Measurements from ENCODE around the gene BLZF1. TPM values are rescaled to one million over a fixed set of nuclear protein-coding genes. Genes with fewer than 3 reads are reported as not detected.
"Not testable (repeated sequence)": the region's sequence is repeated elsewhere in the genome, so short reads cannot be mapped to it uniquely, and the experiment has no call there.

Gene BLZF1
- polyA plus RNA-seq, 1 experiment = 7.7 TPM

DNA sequence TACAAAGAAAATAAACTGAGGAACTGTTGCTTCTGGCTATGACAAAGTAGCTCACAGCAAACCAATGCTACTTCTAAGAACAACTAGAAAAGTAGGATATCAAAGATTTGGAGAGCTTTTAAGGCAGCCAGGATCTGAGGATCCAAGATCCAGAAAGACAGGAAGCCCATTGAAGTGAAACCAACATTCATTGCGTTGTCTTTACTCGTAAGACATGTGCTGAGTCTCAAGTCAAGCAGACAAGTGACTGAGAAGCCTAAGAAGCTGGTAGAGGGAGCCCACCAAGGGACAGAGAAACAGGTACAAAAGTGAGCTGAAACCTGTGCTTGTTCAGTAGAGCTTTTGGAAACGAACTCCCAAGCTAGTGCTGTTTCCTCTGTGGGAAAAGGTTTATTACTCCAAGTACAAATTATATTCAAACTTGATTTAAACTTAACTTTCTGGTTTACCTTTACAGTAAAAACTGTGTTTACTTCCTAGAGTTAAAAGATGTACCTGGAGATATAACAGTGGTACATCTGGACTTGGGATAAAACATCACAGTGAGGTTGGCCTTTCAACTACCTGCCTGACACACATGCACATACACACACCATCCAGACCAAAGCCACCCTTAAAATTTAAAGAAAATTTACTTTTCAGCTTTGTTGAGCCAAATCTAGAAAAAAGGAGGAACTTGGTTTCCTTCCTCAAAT is 41.6 kb upstream of the BLZF1 start:
- DNase-seq (ENCODE audit: low read depth) = no peak
- TF ChIP-seq, protein P1, sequence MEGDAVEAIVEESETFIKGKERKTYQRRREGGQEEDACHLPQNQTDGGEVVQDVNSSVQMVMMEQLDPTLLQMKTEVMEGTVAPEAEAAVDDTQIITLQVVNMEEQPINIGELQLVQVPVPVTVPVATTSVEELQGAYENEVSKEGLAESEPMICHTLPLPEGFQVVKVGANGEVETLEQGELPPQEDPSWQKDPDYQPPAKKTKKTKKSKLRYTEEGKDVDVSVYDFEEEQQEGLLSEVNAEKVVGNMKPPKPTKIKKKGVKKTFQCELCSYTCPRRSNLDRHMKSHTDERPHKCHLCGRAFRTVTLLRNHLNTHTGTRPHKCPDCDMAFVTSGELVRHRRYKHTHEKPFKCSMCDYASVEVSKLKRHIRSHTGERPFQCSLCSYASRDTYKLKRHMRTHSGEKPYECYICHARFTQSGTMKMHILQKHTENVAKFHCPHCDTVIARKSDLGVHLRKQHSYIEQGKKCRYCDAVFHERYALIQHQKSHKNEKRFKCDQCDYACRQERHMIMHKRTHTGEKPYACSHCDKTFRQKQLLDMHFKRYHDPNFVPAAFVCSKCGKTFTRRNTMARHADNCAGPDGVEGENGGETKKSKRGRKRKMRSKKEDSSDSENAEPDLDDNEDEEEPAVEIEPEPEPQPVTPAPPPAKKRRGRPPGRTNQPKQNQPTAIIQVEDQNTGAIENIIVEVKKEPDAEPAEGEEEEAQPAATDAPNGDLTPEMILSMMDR (IDR thresholded peaks at IDR 0.05; ENCODE audit: insufficient read depth, low read depth, low read length) = no peak
- POLR2A ChIA-PET = no interaction called here
- H3K36me3 ChIP-seq (ENCODE audit: control insufficient read depth, insufficient read depth, low read length) = no peaks in the 10 kb centered on the region
- no peaks in the 10 kb centered on the region for H3K27me3 ChIP-seq (ENCODE audit: control insufficient read depth, insufficient read depth, low read length)
- H3K4me3 ChIP-seq (ENCODE audit: low read depth, low read length) = no peak overlapping the region
- CTCF ChIA-PET = interaction anchor here (1.6 kb wide), 1 partner anchor 22 kb away, joined by 6 read pairs; no protein-coding TSS in a partner anchor

DNA sequence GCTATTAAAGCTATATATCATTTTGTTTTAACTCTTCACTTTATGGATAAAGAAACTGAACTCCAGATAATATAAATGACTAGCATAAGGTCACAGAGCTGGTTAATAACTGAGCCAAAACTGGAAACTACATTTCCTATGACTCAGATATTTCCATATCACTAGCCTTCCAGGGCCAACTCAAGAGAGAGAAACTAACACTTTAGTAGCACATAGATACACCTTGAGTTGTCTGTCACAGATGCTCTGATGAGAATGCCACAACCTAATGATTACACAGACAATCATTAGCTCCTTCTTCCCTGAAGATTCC is 41.1 kb upstream of the BLZF1 start:
- DNase-seq (ENCODE audit: low read depth) = no peak
- Histone ChIP-seq H3K4me3 (ENCODE audit: low read depth, low read length) (no peak overlapping the region), H3K36me3 (ENCODE audit: control insufficient read depth, insufficient read depth, low read length) (no peaks in the 10 kb centered on the region), H3K27me3 (ENCODE audit: control insufficient read depth, insufficient read depth, low read length) (no peaks in the 10 kb centered on the region)
- CTCF ChIA-PET = interaction anchor here (1.6 kb wide), 1 partner anchor 21 kb away, joined by 6 read pairs; no protein-coding TSS in a partner anchor
- POLR2A ChIA-PET = no interaction called here
- TF ChIP-seq, protein P1 (IDR thresholded peaks at IDR 0.05; ENCODE audit: insufficient read depth, low read depth, low read length) = no peak

DNA sequence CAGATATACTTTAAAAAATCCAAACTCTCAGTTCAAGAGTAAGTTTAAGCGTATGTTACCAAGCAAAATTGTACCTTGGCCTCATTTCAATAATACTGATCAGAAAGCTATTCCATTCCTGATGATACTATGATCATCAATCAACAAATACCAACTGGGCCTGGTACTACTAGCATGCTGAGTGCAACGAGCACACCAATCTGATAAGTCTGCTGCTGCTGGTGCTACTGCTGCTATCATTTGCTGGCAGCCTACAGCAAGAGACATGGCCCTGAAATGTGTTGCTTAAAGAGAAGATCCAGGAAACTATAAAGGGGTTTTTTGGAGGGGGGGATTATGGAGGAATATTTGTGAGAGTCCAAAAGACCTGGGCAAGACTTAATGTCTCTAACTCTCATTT is 40.1 kb upstream of the BLZF1 start:
- ChIA-PET CTCF (no interaction called here), POLR2A (no interaction called here)
- Histone ChIP-seq H3K27me3 (ENCODE audit: control insufficient read depth, insufficient read depth, low read length) (no peaks in the 10 kb centered on the region), H3K36me3 (ENCODE audit: control insufficient read depth, insufficient read depth, low read length) (no peaks in the 10 kb centered on the region), H3K4me3 (ENCODE audit: low read depth, low read length) (no peak overlapping the region)
- TF ChIP-seq, protein P1 (IDR thresholded peaks at IDR 0.05; ENCODE audit: insufficient read depth, low read depth, low read length) = no peak
- DNase-seq (ENCODE audit: low read depth) = no peak

DNA sequence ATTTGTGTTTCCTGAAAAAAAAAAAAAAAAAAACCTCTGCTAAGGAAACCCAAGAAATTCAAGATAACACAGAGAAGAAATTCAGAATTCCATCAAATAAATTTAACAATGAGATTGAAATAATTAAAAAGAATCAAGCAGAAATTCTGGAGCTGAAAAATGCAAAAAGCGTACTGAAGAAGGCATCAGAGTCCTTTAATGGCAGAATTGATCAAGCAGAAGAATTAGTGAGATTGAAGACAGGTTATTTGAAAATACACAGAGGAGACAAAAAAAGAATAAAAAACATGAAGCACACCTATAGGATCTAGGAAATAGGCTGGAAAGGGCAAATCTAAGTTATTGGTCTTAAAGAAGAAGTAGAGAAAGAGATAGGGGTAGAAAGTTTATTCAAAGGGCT is 38.6 kb upstream of the BLZF1 start:
- CTCF ChIA-PET = interaction anchor here (0.7 to 0.8 kb wide), 2 partner anchors 136 to 376 kb away, joined by 3 read pairs; no protein-coding TSS in a partner anchor
- TF ChIP-seq, protein P1 (IDR thresholded peaks at IDR 0.05; ENCODE audit: insufficient read depth, low read depth, low read length) = no peak
- DNase-seq (ENCODE audit: low read depth) = no peak
- no peaks in the 10 kb centered on the region for H3K27me3 ChIP-seq (ENCODE audit: control insufficient read depth, insufficient read depth, low read length)
- no peaks in the 10 kb centered on the region for H3K36me3 ChIP-seq (ENCODE audit: control insufficient read depth, insufficient read depth, low read length)
- POLR2A ChIA-PET = no interaction called here
- no peak overlapping the region for H3K4me3 ChIP-seq (ENCODE audit: low read depth, low read length)

DNA sequence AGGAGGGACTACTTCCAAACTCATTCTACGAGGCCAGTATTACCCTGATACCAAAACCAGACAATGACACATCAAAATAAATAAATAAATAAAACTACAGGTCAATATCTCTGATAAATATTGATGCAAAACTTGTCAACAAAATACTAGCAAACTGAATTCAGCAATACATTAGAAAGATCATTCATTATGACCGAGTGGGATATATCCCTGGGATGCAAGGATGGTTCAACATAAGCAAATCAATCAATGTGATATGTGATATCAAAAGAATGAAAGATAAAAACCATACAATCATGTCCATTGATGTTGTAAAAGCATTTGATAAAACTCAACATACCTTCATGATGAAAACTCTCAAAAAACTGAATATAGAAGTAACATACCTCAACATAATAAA is 37.1 kb upstream of the BLZF1 start:
- TF ChIP-seq, protein P1 (IDR thresholded peaks at IDR 0.05; ENCODE audit: insufficient read depth, low read depth, low read length) = no peak
- Histone ChIP-seq H3K36me3 (ENCODE audit: control insufficient read depth, insufficient read depth, low read length) (no peaks in the 10 kb centered on the region), H3K27me3 (ENCODE audit: control insufficient read depth, insufficient read depth, low read length) (no peaks in the 10 kb centered on the region), H3K4me3 (ENCODE audit: low read depth, low read length) (no peak overlapping the region)
- ChIA-PET POLR2A (no interaction called here), CTCF (interaction anchor here (0.9 kb wide), 1 partner anchor 988 kb away, joined by 3 read pairs; no protein-coding TSS in a partner anchor)
- no peak for DNase-seq (ENCODE audit: low read depth)

DNA sequence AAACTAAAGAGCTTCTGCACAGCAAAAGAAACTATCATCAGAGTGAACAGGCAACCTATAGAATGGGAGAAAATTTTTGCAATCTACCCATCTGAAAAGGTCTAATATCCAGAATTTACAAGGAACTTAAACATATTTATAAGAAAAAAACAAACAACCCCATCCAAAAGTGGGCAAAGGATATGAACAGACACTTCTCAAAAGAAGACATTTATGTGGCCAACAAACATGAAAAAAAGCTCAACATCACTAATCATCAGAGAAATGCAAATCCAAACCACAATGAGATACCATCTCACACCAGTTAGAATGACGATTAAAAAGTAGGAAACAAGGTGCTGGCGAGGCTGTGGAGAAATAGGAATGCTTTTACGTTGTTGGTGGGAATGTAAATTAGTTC is 33.3 kb upstream of the BLZF1 start:
- DNase-seq (ENCODE audit: low read depth); H3K27me3 ChIP-seq (ENCODE audit: control insufficient read depth, insufficient read depth, low read length); H3K36me3 ChIP-seq (ENCODE audit: control insufficient read depth, insufficient read depth, low read length); H3K4me3 ChIP-seq (ENCODE audit: low read depth, low read length); POLR2A ChIA-PET: not testable (repeated sequence)
- CTCF ChIA-PET = interaction anchor here (1.7 kb wide), 1 partner anchor 14 kb away, joined by 3 read pairs; no protein-coding TSS in a partner anchor

DNA sequence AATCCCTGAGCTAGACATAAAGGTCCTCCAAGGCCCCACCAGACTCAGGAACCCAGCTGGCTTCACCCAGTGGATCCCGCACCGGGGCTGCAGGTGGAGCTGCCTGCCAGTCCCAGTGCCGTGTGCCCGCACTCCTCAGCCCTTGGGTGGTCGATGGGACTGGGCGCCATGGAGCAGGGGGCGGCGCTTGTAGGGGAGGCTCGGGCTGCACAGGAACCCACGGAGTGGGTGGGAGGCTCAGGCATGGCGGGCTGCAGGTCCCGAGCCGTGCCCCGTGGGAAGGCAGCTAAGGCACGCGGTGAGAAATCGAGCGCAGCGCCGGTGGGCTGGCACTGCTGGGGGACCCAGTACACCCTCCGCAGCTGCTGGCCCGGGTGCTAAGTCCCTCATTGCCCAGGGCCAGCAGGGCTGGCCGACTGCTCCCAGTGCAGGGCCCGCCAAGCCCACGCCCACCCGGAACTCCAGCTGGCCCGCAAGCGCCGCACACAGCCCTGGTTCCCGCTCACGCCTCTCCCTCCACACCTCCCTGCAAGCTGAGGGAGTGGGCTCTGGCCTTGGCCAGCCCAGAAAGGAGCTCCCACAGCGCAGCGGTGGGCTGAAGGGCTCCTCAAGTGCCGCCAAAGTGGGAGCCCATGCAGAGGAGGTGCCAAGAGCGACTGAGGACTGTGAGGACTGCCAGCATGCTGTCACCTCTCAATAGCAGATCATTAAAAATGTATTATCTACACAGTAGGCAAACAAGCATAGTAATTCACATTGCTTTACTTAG is 30.9 kb upstream of the BLZF1 start:
- H3K36me3 ChIP-seq (ENCODE audit: control insufficient read depth, insufficient read depth, low read length); CTCF ChIA-PET; H3K4me3 ChIP-seq (ENCODE audit: low read depth, low read length): not testable (repeated sequence)

More for the DNA sequence above, 30.9 kb upstream of the BLZF1 start:
- H3K27me3 ChIP-seq (ENCODE audit: control insufficient read depth, insufficient read depth, low read length); DNase-seq (ENCODE audit: low read depth); POLR2A ChIA-PET: not testable (repeated sequence)

All from BJ (cell line).